GM18868 (cell line): Measurements from ENCODE around the gene MEF2C.
"Not testable (repeated sequence)": the region's sequence is repeated elsewhere in the genome, so short reads cannot be mapped to it uniquely, and the experiment has no call there.

Source experiments
- ATAC-seq: cut with Tn5 transposase; IDR thresholded peaks from one replicate; pipeline ENCODE4 v1.9.1; 2021; ENCODE audit warnings: mild to moderate bottlenecking, moderate library complexity; ENCODE audit not compliant: unreplicated experiment

Gene MEF2C

GRCh38 chr5:88868468-88869068 lies 14.4 kb downstream of the MEF2C start:
- ATAC-seq, result no peak

DNA sequence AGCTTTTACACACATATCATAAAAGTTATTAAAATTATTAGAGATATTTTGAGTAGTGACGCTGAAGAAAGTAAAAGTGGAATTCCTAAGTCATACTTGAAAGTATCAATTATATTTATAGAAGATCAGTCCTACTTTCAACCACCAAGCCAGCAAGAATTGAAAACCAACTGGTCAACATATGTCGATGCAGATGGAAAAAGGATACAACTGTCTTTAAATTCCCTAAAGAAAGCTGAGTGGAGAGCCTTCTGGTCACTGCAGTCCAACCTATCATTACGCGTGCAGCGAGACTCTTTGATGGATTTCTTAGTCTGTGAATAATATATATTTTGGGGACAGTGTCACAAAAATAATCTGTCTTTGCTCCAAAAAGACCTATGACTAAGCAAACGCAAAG lies 15.3 kb downstream of the MEF2C start:
- no peak for ATAC-seq

DNA sequence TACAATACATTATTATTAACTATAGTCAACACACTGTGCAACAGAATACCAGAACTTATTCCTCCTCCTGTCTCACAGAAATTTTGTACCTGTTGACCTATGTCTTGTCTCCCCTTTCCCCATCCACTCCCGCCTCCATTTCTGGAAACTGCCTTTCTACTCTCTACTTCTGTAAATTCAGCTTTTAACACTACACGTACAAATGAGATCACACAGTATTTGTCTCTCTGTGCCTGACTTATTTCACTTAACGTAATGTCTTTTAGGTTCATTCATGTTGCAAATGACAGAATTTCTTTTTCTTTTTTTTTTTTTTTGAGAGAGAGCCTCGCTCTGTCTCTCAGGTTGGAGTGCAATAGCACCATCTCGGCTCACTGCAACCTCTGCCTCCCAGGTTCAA lies 19.5 kb downstream of the MEF2C start:
- ATAC-seq, result no peak

GRCh38 chr5:88862547-88863175 lies 20.3 kb downstream of the MEF2C start:
- no peak for ATAC-seq

DNA sequence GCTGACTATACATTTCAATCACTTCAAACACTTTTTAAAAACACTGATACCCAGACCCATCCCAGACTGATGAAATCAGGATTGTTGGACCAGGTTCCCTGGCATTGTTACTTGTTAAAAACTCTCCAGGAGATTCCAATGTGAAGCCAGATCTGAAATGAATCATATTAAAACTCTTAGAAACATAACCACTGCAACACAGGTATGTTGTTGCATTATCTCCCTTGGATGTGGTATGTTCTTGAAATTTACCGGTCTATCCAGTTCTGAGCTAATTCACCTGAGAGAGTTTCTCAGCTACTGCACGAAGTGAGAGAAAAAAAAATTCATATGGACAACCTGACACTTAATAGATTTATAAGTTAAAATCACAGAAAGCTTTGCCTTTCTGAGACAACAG lies 21.8 kb downstream of the MEF2C start:
- no peak for ATAC-seq

- no peak for ATAC-seq
Observed at GRCh38 chr5:88860501-88860900, 22.5 kb downstream of the MEF2C start.

GRCh38 chr5:88858392-88858791 lies 24.6 kb downstream of the MEF2C start:
- ATAC-seq, result no peak

DNA sequence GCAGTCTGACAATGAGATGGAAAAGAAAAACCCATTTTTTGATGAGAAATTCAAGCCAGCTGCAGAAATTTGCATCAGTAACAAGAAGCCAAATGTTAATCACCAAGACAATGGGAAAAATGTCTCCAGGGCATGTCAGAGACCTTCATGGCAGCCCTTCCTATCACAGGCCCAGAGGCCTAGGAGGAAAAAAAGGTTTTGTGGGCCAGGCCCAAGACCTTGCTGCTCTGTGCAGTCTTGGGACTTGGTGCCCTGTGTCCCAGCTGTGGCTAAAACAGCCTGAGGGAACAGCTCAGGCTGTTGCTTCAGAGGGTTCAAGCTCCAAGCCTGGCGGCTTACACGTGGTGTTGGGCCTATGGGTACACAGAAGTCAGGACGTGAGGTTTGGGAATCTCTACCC lies 26.6 kb downstream of the MEF2C start:
- ATAC-seq, result not testable (repeated sequence)

GRCh38 chr5:88854769-88855168 lies 28.2 kb downstream of the MEF2C start:
- peak; percentile 80 for ATAC-seq

DNA sequence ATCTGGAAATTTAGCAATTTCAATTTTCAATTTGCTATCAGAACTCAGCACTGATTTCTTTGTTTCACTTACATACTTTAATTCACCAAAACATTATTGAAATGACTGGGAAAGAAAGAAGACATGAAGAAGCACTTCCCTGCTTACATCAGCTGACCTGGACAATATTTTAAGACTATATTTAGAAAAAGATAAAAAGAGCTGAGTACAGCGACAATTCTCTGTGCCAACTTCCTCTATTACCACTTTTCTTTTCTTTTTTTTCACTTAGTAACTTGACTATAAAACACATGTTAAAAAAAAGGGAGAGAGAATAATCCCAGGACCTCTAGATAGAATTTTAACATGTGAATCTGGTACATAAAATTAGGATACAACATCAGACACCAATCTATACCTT lies 35.6 kb downstream of the MEF2C start:
- no peak for ATAC-seq

GRCh38 chr5:88846434-88846833 lies 36.5 kb downstream of the MEF2C start:
- no peak for ATAC-seq

- ATAC-seq, result peak; percentile 89
Observed at GRCh38 chr5:88845081-88845697, 37.8 kb downstream of the MEF2C start.

GRCh38 chr5:88842784-88843183 lies 40.2 kb downstream of the MEF2C start:
- ATAC-seq, result peak; percentile 30

DNA sequence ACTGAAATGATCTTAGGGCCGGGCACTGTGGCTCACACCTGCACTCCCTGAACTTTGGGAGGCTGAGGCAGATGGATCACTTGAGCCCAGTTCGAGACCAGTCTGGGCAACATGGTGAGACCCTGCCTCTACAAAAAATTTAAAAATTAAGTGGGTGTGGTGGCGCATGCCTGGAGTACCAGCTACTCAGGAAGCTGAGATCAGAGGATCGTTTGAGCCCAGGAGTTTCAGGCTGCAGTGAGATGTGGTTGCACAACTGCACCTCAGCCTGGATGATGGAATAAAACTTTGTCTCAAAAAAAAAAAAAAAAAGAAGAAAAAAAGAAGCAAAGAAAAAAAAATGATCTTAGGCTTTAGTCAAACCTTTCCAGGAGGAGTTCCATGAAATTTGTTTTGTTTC lies 41.8 kb downstream of the MEF2C start:
- no peak for ATAC-seq

GRCh38 chr5:88840495-88840894 lies 42.5 kb downstream of the MEF2C start:
- no peak for ATAC-seq

- no peak for ATAC-seq
Observed at GRCh38 chr5:88839238-88839637, 43.7 kb downstream of the MEF2C start.

DNA sequence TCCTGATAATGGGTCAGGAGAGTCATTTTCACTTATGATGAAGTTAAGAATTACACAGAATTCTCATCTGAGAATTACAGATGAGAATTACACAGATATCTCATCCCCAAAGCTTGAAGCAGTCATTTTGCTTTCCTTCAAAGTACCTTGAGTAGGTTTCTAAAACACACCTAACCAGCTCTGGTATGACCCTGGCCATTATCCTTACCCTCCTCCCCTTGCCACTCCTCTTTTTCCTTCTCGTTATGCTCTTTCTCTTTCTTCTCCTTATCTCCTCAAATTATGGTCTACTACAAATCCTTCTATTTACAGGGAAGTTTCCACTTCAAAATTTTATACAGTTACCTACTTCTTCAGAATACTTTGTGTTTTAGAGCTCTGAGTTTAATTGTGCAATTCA lies 44.5 kb downstream of the MEF2C start:
- ATAC-seq, result no peak

DNA sequence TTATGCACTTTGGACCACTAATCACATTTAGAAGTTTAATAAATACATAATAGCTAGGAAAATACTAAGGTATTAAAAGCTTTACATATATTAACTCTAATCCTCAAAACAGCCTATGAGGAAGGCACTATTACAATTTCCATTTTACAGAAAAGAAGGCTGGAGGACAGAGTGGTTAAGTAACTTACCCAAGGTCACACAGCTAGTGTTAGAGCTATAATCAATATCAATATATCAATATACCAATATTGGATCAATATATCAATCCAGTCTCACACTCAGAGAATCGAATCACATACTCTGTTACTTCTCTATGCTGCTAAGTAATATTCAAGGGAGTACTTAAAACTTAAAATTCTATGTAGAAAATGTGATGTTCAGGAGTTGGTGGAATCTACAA lies 45.2 kb downstream of the MEF2C start:
- no peak for ATAC-seq

DNA sequence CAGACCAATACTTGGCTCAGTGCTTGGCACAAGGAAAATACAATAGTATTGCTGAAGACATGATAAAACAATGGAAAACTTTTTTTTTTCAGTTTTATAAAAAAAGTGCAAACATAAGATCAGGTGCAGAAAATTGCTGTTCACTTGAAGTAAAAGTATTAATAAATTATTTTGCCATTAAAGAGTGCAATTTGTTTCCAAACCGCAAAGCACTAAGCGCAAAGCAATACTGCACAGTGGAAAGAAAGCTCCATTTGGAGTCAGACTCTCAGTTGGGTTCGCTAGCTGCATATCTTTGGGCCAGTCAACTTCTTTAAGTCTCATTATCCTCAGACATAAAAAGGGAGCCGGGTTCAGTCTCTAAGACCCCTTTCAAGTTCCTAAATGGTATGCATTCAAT lies 45.8 kb downstream of the MEF2C start:
- no peak for ATAC-seq

GRCh38 chr5:88836195-88836838 lies 46.7 kb downstream of the MEF2C start:
- no peak for ATAC-seq

DNA sequence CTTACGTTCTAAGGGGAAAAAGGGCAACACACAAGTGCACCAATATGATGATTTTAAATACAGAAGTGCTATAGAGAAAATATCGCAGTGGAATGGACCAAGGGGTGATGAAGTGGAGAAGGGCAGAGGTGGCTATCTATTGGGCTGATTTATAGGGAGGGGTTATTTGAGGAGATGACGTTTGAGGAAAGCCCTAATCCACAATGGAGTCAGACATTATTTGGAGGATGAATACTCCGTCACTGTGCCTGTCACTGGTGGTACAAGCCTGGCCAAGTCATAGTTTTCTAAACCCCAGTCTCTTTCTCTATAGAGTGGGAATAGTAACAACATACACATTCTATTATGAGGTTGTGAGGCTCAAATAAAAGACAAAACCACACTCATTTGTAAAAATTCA lies 48.5 kb downstream of the MEF2C start:
- no peak for ATAC-seq

DNA sequence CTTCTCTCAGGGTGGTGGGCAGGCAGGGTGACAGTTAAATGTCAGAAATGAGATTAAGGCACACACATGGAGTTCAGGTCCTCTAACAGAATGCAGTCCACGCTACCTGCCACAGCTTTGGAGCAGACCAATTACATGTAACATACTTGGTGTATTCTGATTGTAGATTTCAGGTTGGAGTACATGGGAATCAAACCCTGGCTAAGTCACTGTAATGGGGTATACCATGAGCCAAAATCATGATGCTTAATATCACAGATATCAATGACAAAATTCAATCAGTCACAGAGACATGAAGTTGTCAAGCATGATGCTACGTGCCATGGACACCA lies 48.9 kb downstream of the MEF2C start:
- no peak for ATAC-seq
